Prostate gland (tissue), 2 donors: ENCODE results near the gene LPCAT1.

ENCODE experiments used
- CTCF ChIP-seq, 4 experiments: fragments of 200-600 bp in 2 of 4; fragments of 450-650 bp in 2 of 4; sonication (generic) in 2 of 4; IDR thresholded peaks; 1 replicate in 3 of 4; 2 replicates in 1 of 4; pipeline ENCODE4 v1.5.1; 2016 to 2019; ENCODE audit warnings: antibody characterized with exemption in 4 of 4, mild to moderate bottlenecking in 2 of 4, moderate library complexity in 2 of 4
- POLR2A ChIP-seq: fragments of 450-650 bp; IDR thresholded peaks from one replicate; pipeline ENCODE4 v1.6.1; 2016; ENCODE audit warnings: antibody characterized with exemption, mild to moderate bottlenecking

- no peak for TF ChIP-seq CTCF (IDR thresholded peaks at IDR 0.05)
- no peak for TF ChIP-seq POLR2A
Measured at GRCh38 chr5:1510631-1511030, 13.1 kb downstream of the LPCAT1 start.
